GM11168 (cell line): ENCODE data around the gene NREP.
"Not testable (repeated sequence)": the region's sequence is repeated elsewhere in the genome, so short reads cannot be mapped to it uniquely, and the experiment has no call there.

Experiments
- in situ Hi-C: fragments of 300-500 bp; cut with MboI; formaldehyde crosslinking; loops from one replicate; pipeline ENCODE4 v1.12.0; 2022; ENCODE audit warnings: low sequenced_read_pairs; ENCODE audit not compliant: unreplicated experiment

The NREP gene

GRCh38 chr5:111742177-111742994 is 14.6 kb downstream of the NREP start:
- in situ Hi-C loops, result no loop called here

DNA sequence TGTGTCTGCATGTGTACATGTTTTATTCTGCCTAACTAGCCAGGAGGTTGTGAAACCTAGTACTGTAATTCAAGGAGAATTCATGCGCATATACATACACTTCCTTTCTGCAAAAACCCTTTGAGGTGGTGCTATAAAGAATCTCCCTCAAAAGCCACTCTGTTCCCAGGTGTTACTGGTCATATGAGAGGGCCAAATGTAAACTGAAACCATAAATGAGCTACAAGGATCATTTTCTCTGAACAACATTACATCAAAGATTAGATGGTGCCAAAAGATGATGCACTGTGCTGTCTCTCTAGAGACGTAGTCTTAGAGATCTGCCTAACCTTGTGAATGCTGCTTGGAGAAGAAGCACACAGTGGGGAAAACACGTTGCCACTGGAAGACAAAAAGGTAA is 15.7 kb downstream of the NREP start:
- in situ Hi-C loops, result no loop called here

DNA sequence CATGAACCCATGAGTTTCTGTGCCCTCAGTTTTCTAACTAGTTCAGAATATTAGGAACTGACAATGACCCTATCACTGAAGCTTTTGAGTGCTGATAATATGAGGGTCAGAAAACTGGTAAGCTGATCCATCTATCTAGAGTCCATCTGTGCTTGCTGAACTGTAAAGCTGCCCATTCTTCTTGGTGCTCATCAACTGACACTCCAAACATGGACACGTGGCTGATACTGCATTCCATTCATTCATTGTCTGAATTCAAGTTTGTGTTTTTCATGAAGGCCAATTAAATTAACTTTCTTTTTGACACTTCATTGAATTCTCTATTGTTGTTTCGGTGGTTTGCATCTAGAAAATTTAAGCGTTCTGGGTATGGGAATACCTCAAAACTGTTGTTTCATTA is 17.6 kb downstream of the NREP start:
- in situ Hi-C loops, result no loop called here

DNA sequence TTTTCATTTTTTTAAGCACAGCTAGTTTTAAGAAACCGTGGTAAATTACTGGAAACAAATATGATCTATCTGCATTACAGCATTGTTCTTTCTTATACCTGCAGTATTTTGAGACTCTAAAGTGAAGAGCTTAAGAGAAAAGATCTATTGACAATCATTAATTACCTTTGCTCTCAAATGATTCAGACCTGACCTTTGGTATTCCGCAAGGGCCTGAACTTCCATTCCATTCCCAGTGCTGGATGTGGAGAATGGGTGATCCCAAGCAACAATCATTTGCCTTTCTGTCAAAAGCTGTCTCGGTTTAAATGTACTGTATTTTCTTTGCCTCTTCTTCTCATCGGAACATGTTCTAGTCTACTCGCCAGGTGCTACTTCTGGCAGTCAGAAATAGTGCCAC is 18.9 kb downstream of the NREP start:
- in situ Hi-C loops, result no loop called here

DNA sequence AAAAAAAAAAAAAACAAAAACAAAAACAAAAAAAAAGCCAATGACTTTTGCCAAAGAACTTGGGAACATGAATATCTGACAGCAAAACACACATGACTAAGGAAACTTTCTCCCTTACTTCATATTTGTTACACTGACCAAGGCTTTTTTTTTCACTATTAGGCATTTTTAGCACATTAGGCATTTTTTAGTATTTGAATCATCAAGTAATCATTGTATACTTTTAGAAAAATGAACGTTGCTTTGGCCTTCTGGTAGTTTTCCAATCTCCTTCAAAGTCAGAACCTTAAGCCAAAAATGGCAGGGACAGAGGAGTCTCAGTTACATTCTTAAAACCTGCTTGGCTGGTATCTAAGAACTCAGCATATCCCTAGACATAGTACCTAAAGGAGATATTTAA is 19.3 kb downstream of the NREP start:
- in situ Hi-C loops, result no loop called here

GRCh38 chr5:111735583-111736270 is 21.3 kb downstream of the NREP start:
- in situ Hi-C loops, result no loop called here

GRCh38 chr5:111734597-111734996 is 22.4 kb downstream of the NREP start:
- in situ Hi-C loops, result no loop called here

DNA sequence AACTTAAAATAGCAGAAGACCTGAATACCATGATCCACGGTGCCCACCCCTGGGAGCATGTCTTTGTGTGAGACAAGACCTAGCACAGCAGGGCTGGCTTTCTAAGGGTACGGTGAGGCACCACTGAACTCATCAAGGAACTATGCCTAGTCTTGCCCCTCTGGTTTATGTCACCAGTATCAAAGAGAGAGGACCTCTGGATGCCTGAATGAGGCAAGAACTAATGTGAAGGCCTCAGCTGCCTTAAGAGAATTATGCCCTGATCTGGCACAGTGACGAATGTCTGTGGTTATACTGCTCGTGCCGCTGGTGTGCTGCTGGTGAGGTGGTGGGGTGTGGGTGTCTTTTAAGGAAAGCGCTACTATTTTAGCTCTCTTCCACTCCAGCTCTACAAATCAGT is 23.0 kb downstream of the NREP start:
- in situ Hi-C loops, result no loop called here

- in situ Hi-C loops, result no loop called here
Observed at GRCh38 chr5:111733571-111733970, 23.4 kb downstream of the NREP start.

- in situ Hi-C loops, result no loop called here
Observed at GRCh38 chr5:111731638-111732037, 25.4 kb downstream of the NREP start.

- in situ Hi-C loops, result no loop called here
Observed at GRCh38 chr5:111730659-111731382, 26.2 kb downstream of the NREP start.

DNA sequence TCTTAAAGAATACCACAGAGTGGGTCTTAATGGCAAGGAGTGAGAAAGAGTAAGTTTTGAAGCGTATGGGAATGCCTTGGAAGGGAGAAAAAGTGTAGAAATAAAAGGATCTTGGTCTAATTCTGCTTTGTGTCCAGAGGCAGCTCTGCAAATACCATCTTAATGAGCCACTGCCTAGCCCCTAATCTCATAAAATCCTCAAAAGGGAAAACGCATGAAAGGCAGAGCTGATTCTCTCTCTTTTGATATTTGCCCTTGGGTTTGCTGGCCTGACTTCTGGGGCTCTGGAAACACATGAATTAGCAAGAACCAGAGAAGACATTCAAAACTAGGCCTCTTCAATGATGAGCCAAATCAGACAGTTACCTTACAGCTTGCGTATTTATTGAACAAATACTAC is 28.1 kb downstream of the NREP start:
- in situ Hi-C loops, result no loop called here

GRCh38 chr5:111726986-111727385 is 30.0 kb downstream of the NREP start:
- in situ Hi-C loops, result no loop called here

- in situ Hi-C loops, result no loop called here
Observed at GRCh38 chr5:111722140-111722539, 34.9 kb downstream of the NREP start.

GRCh38 chr5:111720333-111720890 is 36.6 kb downstream of the NREP start:
- in situ Hi-C loops, result no loop called here

GRCh38 chr5:111719773-111720172 is 37.2 kb downstream of the NREP start:
- in situ Hi-C loops, result no loop called here

DNA sequence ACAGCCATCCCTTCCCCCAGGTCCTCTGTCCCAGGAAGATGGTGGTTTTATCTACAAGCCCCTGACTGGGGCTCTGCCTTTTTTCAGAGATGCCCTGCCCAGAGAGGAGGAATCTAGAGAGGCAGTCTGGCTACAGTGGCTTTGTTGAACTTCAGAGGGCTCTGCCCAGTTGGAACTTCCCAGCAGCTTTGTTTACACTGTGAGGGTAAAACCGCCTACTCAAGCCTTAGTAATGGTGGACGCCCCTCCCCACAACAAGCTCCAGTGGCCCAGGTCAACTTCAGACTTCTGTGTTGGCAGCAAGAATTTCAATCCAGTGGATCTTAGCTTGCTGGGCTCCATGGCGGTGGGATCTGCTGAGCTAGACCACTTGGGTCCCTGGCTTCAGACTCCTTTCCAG is 40.2 kb downstream of the NREP start:
- in situ Hi-C loops, result not testable (repeated sequence)

GRCh38 chr5:111707630-111708164 is 49.3 kb downstream of the NREP start:
- in situ Hi-C loops, result no loop called here

- in situ Hi-C loops, result no loop called here
Observed at GRCh38 chr5:111706345-111706744, 50.6 kb downstream of the NREP start.

DNA sequence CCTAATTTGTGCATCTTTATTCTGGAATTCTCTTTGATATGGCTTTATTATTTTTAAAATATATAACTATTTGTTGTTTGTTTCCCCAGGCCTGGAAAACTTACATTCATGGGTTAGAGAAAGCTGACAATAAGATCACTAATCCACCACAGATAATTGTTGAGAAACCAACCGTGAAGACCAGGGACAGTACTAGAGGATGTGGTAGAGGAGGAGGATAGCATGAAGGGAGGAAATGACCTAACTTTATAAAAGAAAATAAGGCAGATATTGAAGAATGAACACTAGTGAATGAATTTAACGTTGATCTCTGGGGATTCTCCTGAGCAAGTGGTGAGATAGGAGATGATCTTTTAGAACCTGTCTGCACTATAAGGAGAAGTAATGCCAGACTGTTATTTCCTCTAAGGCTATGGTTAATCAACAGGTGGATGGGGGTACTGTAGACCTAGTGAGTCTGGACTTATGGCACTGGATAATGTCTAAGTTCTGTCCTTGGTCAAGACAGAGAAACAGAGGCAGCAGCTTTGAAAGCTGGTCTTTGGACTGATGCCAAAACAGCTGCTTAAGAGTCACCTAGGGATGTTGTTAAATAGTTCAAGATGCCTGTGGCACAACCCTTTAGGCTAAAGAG is 52.4 kb downstream of the NREP start:
- in situ Hi-C loops, result no loop called here
